GM19023 (cell line): ENCODE measurements around the gene CAV3.

Experiments used
- ATAC-seq: cut with Tn5 transposase; IDR thresholded peaks from one replicate; pipeline ENCODE4 v1.9.1; 2021; ENCODE audit warnings: mild to moderate bottlenecking, moderate library complexity; ENCODE audit not compliant: unreplicated experiment

Gene CAV3

GRCh38 chr3:8780279-8780678 lies 46.7 kb downstream of the CAV3 start:
- ATAC-seq = no peak

- ATAC-seq = no peak
These were observed 51.3 kb downstream of the CAV3 start for GRCh38 chr3:8784676-8785435.

GRCh38 chr3:8790529-8790928 lies 56.9 kb downstream of the CAV3 start:
- no peak for ATAC-seq

- ATAC-seq = no peak
These were observed 59.6 kb downstream of the CAV3 start for GRCh38 chr3:8793242-8793641.

- ATAC-seq = no peak
These were observed 60.6 kb downstream of the CAV3 start for GRCh38 chr3:8794247-8794646.
